COLO668 (cell line): ENCODE measurements around the gene DHRS11.

Source experiments
- DNase-seq: peaks from one replicate; lab custom pipeline; 2025; ENCODE audit not compliant: unreplicated experiment; lab: John Stamatoyannopoulos, UW

The DHRS11 gene, protein sequence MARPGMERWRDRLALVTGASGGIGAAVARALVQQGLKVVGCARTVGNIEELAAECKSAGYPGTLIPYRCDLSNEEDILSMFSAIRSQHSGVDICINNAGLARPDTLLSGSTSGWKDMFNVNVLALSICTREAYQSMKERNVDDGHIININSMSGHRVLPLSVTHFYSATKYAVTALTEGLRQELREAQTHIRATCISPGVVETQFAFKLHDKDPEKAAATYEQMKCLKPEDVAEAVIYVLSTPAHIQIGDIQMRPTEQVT

GRCh38 chr17:36591434-36592315 is at the start of gene DHRS11:
TSS of gene DHRS11 (plus strand) at chr17:36591879. CDS start at chr17:36592010, 131 bp downstream.
- peak; percentile 81 for DNase-seq

GRCh38 chr17:36542755-36543154 is 48.9 kb upstream of the DHRS11 start:
- DNase-seq = no peak

DNA sequence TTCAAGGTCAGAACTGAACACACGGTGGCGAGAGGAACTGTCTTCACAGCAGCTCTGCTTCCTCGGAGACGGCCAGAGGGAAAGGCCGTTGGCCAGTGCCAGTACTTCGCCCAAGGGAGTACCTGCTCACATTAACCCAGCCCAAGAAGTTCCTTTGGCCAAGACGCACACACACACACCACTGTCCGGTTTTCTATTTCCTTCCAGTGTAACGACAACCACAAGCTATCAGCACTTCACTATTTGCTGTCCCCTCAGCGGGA is 47.7 kb upstream of the DHRS11 start:
- DNase-seq = no peak

DNA sequence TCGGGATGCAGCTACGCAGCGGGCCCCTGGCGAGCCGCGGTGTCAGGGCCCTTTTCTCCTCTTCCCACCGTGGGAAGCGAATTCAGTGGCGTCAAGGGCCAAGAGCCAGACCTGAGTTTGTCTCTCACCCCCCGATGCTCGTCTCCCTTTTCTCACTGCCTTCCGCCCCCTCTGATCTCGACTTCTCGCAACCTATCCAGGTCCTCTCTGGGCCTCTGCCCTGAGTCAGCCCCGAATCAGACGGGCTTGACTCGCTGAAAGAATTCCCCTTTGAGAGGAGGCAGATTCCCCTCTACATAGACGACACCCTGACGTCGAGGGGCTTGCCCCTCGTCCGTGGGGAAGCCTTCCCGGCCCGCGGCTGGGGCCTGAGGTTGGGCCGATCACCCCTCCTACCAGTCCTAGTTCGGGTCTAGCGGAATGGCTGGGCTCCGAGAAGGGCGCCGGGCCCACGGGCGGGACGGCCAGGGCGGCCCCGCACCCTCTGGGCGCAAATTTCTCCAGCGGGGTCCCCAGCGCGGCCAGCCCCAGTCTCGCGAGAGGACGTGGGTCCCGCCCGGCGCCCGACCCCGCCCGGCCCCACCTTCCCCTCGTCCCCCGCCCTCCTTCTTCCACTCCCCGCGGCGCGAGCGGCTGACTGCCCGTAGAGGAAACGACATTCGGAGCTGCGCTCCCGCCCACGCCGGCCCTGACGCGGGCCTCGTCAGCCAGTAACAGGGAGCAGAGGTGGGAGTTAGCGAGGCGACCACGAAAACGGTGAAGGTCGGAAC is 47.2 kb upstream of the DHRS11 start, which contains the start of gene GGNBP2:
TSS of gene GGNBP2 (plus strand) at position 613 of the 770 bp plus-strand sequence. CDS start 806 bp downstream, outside the sequence.
- DNase-seq = peak; percentile 92

DNA sequence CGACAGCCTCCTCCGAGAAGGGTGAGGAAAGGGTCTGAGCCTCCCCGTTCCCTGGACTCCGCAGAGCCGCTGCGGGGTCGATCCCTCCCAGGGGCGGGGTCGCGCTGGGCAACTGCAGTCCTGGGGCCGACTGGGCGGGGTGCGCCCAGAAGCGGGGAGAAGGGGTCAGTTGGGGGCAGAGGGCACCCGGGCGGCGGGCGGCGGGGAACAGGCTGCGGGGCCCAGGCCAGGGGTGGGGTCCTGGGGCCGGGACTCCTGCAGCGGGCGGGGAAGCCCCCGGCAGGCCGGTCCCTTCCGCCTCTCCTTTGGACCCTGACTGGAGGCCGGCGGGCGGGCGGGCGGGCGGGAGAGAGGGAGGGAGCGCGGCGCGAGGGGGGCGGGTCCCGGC is 46.6 kb upstream of the DHRS11 start:
- no peak for DNase-seq

DNA sequence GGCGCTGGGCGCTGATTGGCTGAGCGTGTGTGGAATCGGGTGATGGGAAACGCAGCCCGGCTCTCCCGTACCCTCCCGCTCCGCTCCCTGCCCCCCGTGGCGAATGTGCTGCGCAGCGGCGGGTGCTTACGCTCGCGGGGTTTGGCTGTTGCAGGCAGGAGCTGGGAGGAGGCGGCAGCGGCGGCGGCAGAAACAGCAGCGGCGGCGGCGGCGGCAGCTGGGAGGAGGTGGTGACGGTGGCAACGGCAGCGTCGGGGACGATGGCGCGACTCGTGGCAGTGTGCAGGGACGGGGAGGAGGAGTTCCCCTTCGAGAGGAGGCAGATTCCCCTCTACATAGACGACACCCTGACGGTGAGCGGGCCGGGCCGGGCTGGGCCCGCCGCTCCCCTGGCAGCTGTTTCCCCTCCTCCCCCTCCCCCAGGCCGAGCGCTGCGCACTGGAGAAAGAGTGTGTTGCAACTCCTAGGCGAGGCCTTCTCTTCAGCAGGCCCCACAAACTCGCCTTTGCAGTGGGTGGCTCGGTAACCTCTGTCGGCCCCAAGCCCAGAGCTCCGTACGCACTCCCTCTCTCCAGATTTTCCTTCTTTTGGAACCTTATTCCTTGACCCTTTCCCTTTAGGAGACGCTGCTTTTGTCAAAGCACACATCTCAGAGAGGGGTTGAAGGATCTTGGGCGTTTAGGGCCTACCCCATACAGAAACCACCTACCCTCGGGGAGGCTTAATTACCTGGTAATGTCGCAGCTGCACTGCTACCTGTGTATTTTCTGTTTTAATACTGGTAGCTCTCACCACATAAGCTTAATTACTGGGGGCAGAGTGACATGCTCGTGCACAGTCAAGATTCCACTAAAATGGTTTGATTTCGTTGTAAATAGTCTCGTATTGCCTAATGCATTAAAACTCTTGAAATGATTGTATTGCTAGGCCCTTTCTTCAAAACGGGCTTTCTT is 45.9 kb upstream of the DHRS11 start:
- DNase-seq = peak; percentile 94

DNA sequence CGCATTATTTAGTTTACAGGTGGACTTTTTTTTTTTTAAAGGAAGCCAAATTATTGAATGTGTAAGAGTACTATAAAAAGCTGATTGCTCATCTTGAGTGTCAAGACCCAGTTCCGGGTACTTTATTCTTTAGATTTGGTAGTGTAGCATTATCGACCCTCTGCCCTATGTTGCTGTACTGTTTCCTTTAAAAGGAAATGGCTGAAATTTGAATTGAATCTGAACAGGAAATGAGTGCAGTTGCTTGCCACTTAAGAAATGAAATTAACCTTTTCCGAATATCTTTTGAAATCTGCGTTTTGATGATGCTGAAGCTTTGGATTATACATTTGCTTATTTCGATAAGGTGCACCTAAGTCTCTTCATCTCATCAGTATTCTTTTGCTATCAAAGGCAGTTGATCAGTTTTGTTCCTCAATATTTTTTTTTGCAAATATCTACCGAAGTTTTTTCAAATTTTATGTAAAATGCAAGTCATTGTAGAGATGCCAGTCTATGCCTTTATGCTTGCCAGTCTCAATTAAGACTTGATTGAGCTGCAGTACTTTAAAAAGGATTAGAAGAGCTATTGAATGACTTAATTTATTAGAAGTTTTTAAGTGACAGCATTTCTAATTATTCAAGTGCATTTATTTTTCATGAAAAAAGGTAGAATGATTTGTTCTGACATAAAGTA is 45.1 kb upstream of the DHRS11 start:
- no peak for DNase-seq

GRCh38 chr17:36547776-36548175 is 43.9 kb upstream of the DHRS11 start:
- DNase-seq = no peak

DNA sequence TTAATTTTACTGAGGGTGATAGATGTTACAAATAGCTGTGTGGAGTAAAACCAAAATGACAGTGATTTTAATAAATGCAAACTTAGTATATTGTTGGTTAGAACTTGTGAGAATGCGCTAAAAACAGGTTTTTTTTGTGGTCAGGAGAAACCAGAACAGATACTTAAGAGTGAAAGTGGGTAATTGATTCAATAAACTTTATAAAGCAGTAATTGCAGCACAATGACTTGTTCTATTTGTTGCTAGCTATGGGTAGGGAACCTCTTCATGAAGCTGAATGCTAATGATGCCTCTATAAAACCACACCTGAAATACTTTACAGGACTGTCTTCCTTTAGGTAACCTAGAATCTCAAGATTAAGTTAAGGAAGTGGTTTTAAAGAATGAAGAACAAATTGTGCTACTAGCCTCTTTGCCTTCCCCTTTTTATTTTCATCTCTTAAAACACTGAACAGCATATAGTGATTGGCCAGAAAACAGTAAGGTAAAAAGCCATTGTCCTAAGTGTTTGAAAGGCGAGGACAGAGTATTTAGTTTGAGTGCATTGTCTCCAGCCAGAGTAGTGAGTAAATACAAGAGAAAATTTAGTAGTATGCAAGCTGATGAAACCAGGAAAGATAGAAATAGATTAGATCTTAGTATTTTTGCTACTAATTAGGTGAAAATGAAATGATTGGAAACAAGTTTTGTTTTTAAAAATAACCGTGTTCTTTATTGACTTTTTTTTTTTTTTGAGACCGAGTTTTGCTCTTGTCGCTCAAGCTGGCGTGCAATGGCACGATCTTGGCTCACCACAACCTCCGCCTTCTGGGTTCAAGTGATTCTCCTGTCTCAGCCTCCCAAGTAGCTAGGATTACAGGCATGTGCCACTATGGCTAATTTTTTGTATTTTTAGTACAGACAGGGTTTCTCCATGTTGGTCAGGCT is 40.9 kb upstream of the DHRS11 start:
- DNase-seq = no peak

GRCh38 chr17:36553459-36553858 is 38.2 kb upstream of the DHRS11 start:
- no peak for DNase-seq

- DNase-seq = no peak
Measured at GRCh38 chr17:36566081-36566480, 25.6 kb upstream of the DHRS11 start.

- DNase-seq = no peak
Measured at GRCh38 chr17:36575028-36575427, 16.7 kb upstream of the DHRS11 start.

DNA sequence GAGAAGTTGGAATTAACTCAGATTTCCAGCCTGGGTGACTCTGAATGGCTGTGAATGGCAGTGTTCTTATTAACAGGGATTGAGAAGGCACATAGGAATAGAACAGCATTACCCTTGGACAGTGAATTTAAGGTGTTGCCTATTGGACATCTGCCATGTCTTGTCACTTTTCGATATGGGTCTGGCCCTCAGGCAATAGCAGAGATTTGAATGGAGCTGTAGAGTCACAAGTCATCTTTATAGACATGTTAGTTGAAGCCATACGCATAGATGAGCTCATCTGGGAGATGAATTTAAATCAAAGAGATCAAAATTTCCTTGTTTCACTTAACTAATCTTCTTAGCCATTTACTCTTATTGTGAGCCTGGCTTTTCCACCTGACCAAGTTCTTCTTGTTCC is 14.9 kb upstream of the DHRS11 start:
- DNase-seq = no peak

GRCh38 chr17:36578671-36579070 is 13.0 kb upstream of the DHRS11 start:
- DNase-seq = no peak

- DNase-seq = no peak
Measured at GRCh38 chr17:36583787-36584186, 7.9 kb upstream of the DHRS11 start.

DNA sequence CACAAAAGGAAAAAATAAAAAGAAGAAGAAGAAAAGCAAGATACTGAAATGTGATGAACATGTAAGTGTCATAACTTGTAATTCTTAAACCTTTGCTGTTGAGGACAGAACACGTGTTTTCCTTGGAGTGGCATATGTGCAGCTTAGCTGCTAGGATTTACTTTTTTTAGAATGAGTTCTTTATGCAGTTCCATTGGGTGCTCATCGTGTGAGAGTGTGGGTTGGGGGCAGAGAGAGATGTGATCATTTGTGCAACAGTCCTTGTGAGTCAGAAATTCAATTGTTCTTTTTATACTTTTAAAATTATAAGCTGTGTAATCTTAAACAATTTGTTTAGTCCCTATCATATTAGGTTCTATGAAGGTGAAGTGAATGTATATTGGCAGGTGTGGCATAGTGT is 5.5 kb upstream of the DHRS11 start:
- DNase-seq = no peak

GRCh38 chr17:36590082-36590481 is 1.6 kb upstream of the DHRS11 start:
- no peak for DNase-seq

DNA sequence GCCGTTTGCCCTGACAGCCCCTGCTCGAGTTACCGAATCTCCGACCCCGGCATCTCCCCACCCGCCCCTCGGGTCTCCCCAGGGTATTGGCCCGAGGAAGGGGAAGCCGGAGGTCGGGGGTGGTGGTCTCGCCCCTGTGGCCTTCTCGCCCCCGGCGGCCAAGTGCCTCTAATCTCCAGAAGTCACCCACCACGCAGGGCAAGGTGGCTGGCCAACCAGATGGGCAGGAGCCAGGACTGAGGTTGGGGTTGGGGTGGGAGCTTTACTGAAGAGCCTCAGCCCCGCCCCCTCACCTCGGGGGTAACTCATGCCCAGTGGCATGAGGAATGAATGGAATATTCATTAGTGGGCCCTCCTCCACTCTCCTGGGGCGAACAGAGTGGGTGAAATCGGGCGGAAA is 637 bp downstream of the DHRS11 start:
- no peak for DNase-seq

DNA sequence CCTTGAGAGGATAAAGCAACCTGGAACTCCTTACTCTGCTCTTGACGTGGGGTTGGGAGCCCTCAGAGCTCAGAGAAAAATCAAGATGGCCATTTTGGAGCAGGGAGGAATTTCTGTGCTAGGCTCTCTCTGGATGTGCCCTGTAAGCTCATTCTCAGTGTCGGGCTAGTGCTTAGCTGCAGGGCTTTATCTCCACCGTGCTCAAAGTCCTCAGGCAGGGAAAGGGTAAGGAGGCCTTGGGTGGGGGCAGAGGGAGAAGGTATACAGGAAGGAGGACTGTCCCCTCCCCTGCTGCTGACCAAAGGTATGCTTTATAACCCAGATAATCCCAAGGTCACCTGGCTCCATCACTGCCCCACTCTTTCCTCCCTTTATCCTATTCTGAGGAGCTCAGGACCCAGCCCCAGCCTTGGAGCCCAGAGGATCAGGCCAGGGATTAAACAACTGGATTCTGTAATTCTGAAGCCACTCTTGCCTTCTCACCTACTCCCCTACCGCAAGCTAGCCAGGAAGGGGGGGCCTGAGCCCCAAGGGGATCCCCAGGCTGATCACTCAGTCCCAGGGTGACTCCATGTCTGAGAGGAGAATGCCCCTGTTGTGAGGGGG is 1.1 kb downstream of the DHRS11 start:
- no peak for DNase-seq
